GM19324 (cell line): ENCODE results near the gene RUNX1.

Source experiments
- ATAC-seq: cut with Tn5 transposase; IDR thresholded peaks from one replicate; pipeline ENCODE4 v1.9.1; 2021; ENCODE audit warnings: mild to moderate bottlenecking, moderate library complexity; ENCODE audit not compliant: unreplicated experiment, low FRiP score

The RUNX1 gene

GRCh38 chr21:34869545-34869944 is 179.6 kb downstream of the RUNX1 start:
- ATAC-seq = no peak

GRCh38 chr21:34867785-34868184 is 181.3 kb downstream of the RUNX1 start:
- ATAC-seq = no peak

GRCh38 chr21:34865400-34866241 is 183.5 kb downstream of the RUNX1 start:
- peak; percentile 87 for ATAC-seq

- no peak for ATAC-seq
Measured at GRCh38 chr21:34864370-34865149, 184.5 kb downstream of the RUNX1 start.

- no peak for ATAC-seq
Measured at GRCh38 chr21:34862951-34863350, 186.2 kb downstream of the RUNX1 start.

- ATAC-seq = no peak
Measured at GRCh38 chr21:34861258-34861657, 187.8 kb downstream of the RUNX1 start.

- ATAC-seq = no peak
Measured at GRCh38 chr21:34859976-34860653, 189.0 kb downstream of the RUNX1 start.

- ATAC-seq = no peak
Measured at GRCh38 chr21:34858559-34858958, 190.5 kb downstream of the RUNX1 start.

- ATAC-seq = no peak
Measured at GRCh38 chr21:34857874-34858273, 191.2 kb downstream of the RUNX1 start.

GRCh38 chr21:34857122-34857713 is 191.9 kb downstream of the RUNX1 start:
- ATAC-seq = no peak

GRCh38 chr21:34852448-34852847 is 196.7 kb downstream of the RUNX1 start:
- ATAC-seq = no peak

- no peak for ATAC-seq
Measured at GRCh38 chr21:34850166-34850690, 198.9 kb downstream of the RUNX1 start.

GRCh38 chr21:34846601-34847112 is 202.4 kb downstream of the RUNX1 start:
- no peak for ATAC-seq

GRCh38 chr21:34845521-34846451 is 203.3 kb downstream of the RUNX1 start:
- peak; percentile 70 for ATAC-seq

- ATAC-seq = no peak
Measured at GRCh38 chr21:34844924-34845238, 204.2 kb downstream of the RUNX1 start.

- ATAC-seq = no peak
Measured at GRCh38 chr21:34844013-34844923, 204.8 kb downstream of the RUNX1 start.

GRCh38 chr21:34843562-34843961 is 205.5 kb downstream of the RUNX1 start:
- ATAC-seq = no peak

- no peak for ATAC-seq
Measured at GRCh38 chr21:34841154-34841553, 207.9 kb downstream of the RUNX1 start.
